ENCODE data around the gene IRF5.

GRCh38 chr7:128920913-128921582 is 16.7 kb upstream of the IRF5 start:
- TF ChIP-seq CTCF (IDR thresholded peaks at IDR 0.05) (no peak), POLR2A (IDR thresholded peaks at IDR 0.05) (no peak)
